AG04450 (cell line): Measurements from ENCODE around the gene BAG3. TPM values are rescaled to one million over a fixed set of nuclear protein-coding genes. Genes with fewer than 3 reads are reported as not detected.
"Not testable (repeated sequence)": the region's sequence is repeated elsewhere in the genome, so short reads cannot be mapped to it uniquely, and the experiment has no call there.

Experiments
- CTCF ChIA-PET: fragments of 300-600, 350-600 bp; formaldehyde crosslinking; extraction: SDS; loops from one replicate; lab custom pipeline; 2022; ENCODE audit warnings: antibody characterized with exemption, inconsistent platforms; lab: Charles Lee
- POLR2A ChIA-PET: fragments of 350-600 bp; formaldehyde crosslinking; extraction: SDS; loops from one replicate; lab custom pipeline; 2021; ENCODE audit warnings: antibody characterized with exemption, inconsistent platforms; lab: Yijun Ruan, JAX
- DNase-seq: peaks from one replicate; pipeline ENCODE4 v3.0.0-alpha.2; 2011; ENCODE audit warnings: low read depth, low spot score
- H3K27ac ChIP-seq: one replicate; pipeline ENCODE4 v1.5.1; 2012; ENCODE audit warnings: low read depth, low read length, control low read depth
- H3K27me3 ChIP-seq: one replicate; pipeline ENCODE4 v1.6.0; 2012; ENCODE audit warnings: low read length; ENCODE audit not compliant: control insufficient read depth, insufficient read depth
- H3K4me3 ChIP-seq: 2 replicates; pipeline ENCODE4 v1.5.1; 2011; ENCODE audit warnings: mild to moderate bottlenecking, low read depth, low read length, control low read depth
- H3K9me3 ChIP-seq: 2 replicates; pipeline ENCODE4 v1.5.1; 2012; ENCODE audit warnings: low read length; ENCODE audit not compliant: control insufficient read depth, insufficient read depth
- polyA plus RNA-seq: library from polyadenylated mRNA; depleted of rRNA; stranded (reverse); fragments of >200 nt; gene quantifications from 2 replicates; pipeline ENCODE4 v1.2.3, GENCODE V29; 2011
- TF ChIP-seq, protein P1 (sequence below): IDR thresholded peaks from 2 replicates; pipeline ENCODE4 v1.5.1; 2011; ENCODE audit warnings: low read depth, low read length, control low read depth, inconsistent platforms

Gene BAG3
- polyA plus RNA-seq, 1 experiment, result 12.7 TPM

DNA sequence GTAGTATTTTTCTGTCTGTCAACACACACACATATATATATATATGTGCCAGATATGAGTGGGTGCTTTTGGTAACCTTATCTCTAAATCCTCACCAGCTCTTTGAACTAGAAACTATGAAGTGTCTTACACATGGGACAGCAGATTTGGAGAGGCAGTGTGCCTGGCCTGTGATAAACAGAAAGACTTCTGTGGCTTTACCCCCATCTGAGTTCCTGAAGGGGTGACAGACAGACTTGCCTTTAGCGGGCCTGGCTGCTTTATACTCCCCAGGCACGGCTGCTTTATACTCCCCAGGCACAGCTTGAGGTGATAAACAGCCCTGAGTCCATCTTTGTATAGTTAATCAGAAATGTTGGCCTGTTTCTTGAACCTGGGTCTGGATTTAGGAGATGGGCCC lies 5.6 kb downstream of the BAG3 start:
- TF ChIP-seq, protein P1, sequence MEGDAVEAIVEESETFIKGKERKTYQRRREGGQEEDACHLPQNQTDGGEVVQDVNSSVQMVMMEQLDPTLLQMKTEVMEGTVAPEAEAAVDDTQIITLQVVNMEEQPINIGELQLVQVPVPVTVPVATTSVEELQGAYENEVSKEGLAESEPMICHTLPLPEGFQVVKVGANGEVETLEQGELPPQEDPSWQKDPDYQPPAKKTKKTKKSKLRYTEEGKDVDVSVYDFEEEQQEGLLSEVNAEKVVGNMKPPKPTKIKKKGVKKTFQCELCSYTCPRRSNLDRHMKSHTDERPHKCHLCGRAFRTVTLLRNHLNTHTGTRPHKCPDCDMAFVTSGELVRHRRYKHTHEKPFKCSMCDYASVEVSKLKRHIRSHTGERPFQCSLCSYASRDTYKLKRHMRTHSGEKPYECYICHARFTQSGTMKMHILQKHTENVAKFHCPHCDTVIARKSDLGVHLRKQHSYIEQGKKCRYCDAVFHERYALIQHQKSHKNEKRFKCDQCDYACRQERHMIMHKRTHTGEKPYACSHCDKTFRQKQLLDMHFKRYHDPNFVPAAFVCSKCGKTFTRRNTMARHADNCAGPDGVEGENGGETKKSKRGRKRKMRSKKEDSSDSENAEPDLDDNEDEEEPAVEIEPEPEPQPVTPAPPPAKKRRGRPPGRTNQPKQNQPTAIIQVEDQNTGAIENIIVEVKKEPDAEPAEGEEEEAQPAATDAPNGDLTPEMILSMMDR, result no peak
- H3K9me3 ChIP-seq, result peaks cover 4% of the 10 kb centered on the region; the same call in 1 of the 2 replicates
- H3K27me3 ChIP-seq, result no peaks in the 10 kb centered on the region
- peak overlapping the region; percentile 11 for H3K27ac ChIP-seq
- POLR2A ChIA-PET, result no interaction called here
- no peak for DNase-seq
- H3K4me3 ChIP-seq, result no peak overlapping the region
- CTCF ChIA-PET, result interaction anchor here (1.0 to 2.2 kb wide), 2 partner anchors 205 to 458 kb away, joined by 3 to 8 read pairs; no protein-coding TSS in a partner anchor

DNA sequence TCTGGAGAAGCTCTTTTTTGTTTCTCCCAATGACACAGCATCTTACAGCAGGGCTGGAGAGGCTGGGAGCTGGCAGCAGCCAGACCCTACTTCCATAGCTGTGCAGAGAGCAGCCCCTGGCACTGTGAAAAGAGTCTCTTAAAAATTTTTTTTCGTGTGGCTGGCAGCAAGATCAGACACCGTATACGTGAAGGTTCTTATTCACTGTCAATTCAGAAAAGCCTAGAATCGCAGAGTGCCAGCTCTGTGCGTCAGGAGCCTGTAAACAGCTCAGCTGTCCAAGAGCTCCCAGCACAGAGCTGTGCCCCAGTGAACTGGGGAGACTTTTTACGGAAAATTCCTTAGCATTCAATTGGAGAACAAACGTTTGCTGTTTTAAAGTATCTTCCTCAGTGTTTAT lies 6.5 kb downstream of the BAG3 start:
- Histone ChIP-seq H3K27me3 (no peaks in the 10 kb centered on the region), H3K9me3 (peaks cover 4% of the 10 kb centered on the region; the same call in 1 of the 2 replicates), H3K27ac (peak overlapping the region; percentile 65), H3K4me3 (no peak overlapping the region)
- no peak for DNase-seq
- TF ChIP-seq, protein P1, result no peak
- ChIA-PET POLR2A (interaction anchor here (0.9 to 1.6 kb wide), 2 partner anchors 10 to 132 kb away, joined by 3 to 9 read pairs; no protein-coding TSS in a partner anchor), CTCF (interaction anchor here (1.2 to 2.2 kb wide), 2 partner anchors 202 to 459 kb away, joined by 5 to 8 read pairs; no protein-coding TSS in a partner anchor)

DNA sequence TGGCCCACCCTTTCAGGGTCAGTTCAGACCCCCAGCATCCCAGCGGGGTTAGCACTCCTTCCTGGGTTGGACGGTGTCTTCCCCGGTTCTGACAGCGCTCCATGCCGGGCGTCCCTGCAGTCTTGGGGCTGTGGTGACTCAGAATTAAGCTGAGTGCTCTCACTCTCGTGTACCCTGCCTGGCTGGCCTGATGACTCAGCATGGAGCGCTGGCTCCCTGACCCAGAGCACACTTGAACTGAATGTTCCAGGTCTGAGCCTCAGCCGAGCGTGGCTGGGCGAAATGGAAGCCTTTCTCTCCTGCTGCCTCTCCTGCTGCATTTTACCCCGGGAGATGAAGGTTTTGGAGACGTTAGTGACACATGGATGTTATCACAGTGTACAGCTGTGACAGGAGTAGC lies 7.1 kb downstream of the BAG3 start:
- H3K27me3 ChIP-seq, result no peaks in the 10 kb centered on the region
- H3K9me3 ChIP-seq, result peaks cover 4% of the 10 kb centered on the region; the same call in 1 of the 2 replicates
- TF ChIP-seq, protein P1, result no peak
- H3K27ac ChIP-seq, result peak overlapping the region; percentile 65
- DNase-seq, result peak; percentile 71
- CTCF ChIA-PET, result interaction anchor here (1.2 to 2.2 kb wide), 2 partner anchors 201 to 459 kb away, joined by 5 to 8 read pairs; no protein-coding TSS in a partner anchor
- POLR2A ChIA-PET, result interaction anchor here (1.6 kb wide), 1 partner anchor 9 kb away, joined by 9 read pairs; no protein-coding TSS in a partner anchor
- peak overlapping the region; percentile 38 for H3K4me3 ChIP-seq

DNA sequence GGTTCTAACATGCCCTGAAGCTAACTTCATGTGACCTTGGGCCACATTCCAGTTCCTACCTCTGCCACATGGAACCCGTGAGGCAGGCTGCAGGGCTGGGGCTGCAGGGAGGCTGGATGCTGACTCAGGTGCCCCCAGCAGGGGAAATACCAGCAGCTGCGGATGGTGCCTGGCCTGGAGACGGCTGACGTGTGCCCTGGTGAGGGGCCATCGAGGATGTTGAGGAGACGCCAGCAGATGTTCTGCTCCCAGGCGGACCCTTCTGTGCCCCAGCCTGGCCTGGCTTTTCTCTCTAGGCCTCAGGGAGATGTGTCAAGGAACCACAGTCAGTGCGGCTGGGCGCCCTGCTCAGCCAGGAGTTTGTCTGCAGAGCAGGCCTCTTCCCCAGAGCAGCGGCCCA lies 8.8 kb downstream of the BAG3 start:
- no peak overlapping the region for H3K27ac ChIP-seq
- POLR2A ChIA-PET, result interaction anchor here (2.0 kb wide), 1 partner anchor 9 kb away, joined by 10 read pairs; the partner anchor contains the start of gene BAG3
- DNase-seq, result no peak
- TF ChIP-seq, protein P1, result no peak
- no peaks in the 10 kb centered on the region for H3K27me3 ChIP-seq
- H3K9me3 ChIP-seq, result peaks cover 4% of the 10 kb centered on the region; the same call in 1 of the 2 replicates
- CTCF ChIA-PET, result interaction anchor here (0.6 kb wide), 1 partner anchor 107 kb away, joined by 4 read pairs; no protein-coding TSS in a partner anchor
- H3K4me3 ChIP-seq, result no peak overlapping the region

DNA sequence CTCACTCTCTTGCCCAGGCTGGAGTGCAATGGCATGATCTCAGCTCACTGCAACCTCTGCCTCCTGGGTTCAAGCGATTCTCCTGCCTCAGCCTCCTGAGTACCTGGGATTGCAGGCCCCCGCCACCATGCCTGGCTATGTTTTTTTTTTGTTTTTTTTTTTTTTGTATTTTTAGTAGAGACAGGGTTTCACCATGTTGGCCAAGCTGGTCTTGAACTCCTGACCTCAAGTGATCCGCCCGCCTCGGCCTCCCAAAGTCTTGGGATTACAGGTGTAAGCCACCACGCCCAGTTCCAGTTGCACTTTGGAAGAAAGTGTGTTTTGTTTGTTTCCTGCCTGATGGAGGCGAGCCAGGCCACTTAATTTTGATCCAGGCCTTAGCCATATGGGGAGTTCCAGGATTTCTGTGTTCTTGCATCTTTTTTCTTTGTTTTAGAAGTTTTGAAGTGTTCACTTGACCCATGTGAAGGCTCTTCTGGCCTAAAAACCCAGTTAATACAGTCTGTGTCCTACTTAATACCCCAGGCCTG lies 11.0 kb downstream of the BAG3 start:
- H3K27me3 ChIP-seq, DNase-seq, H3K27ac ChIP-seq, CTCF ChIA-PET, H3K4me3 ChIP-seq, H3K9me3 ChIP-seq: not testable (repeated sequence)
- POLR2A ChIA-PET, result interaction anchor here (0.7 to 2.0 kb wide), 2 partner anchors 11 to 54 kb away, joined by 10 to 11 read pairs; partner anchors contain the start of gene BAG3
